Vagina (tissue), 2 donors: ENCODE data around the gene EXD3. TPM values are rescaled to one million over a fixed set of nuclear protein-coding genes. Genes with fewer than 3 reads are reported as not detected.
A peak's percentile ranks its signal among the peaks of the same experiment; 100 is the strongest.

Experiments used
- DNase-seq, 2 donors: peaks; one replicate each; pipeline ENCODE4 v3.0.0-alpha.2; 2017; ENCODE audit errors: extremely low spot score in 2 of 2
- H3K27ac ChIP-seq: fragments of 200-600 bp; sonication (generic); one replicate; pipeline ENCODE4 v1.5.1; 2019
- H3K27me3 ChIP-seq: fragments of 200-600 bp; sonication (generic); one replicate; pipeline ENCODE4 v1.5.1; 2019
- H3K36me3 ChIP-seq, 2 donors: fragments of 200-600 bp; sonication (generic); one replicate each; pipeline ENCODE4 v1.5.1; 2017 to 2019
- H3K4me1 ChIP-seq: fragments of 200-600 bp; sonication (generic); one replicate; pipeline ENCODE4 v1.5.1; 2019
- H3K4me3 ChIP-seq, 2 donors: fragments of 200-600 bp; sonication (generic); 1 replicate in 1 of 2; 2 replicates in 1 of 2; pipeline ENCODE4 v1.5.1; 2016 to 2019
- H3K9me3 ChIP-seq: fragments of 200-600 bp; sonication (generic); one replicate; pipeline ENCODE4 v1.5.1; 2019
- CTCF ChIP-seq, 3 experiments: fragments of 450-650 bp in 2 of 3; fragments of 200-600 bp in 1 of 3; sonication (generic) in 1 of 3; IDR thresholded peaks; one replicate each; pipeline ENCODE4 v1.5.1; 2017 to 2019; ENCODE audit warnings: antibody characterized with exemption in 3 of 3, mild to moderate bottlenecking in 2 of 3, moderate library complexity in 2 of 3
- POLR2A ChIP-seq, 2 donors: fragments of 450-650 bp; IDR thresholded peaks; one replicate each; pipeline ENCODE4 v1.6.1; 2017; ENCODE audit warnings: antibody characterized with exemption in 2 of 2, mild to moderate bottlenecking in 2 of 2, moderate library complexity in 2 of 2
- POLR2AphosphoS5 ChIP-seq, 2 donors: sonication (generic); formaldehyde crosslinking; IDR thresholded peaks; one replicate each; pipeline ENCODE4 v1.9.0; 2017; ENCODE audit warnings: antibody characterized with exemption in 2 of 2, mild to moderate bottlenecking in 2 of 2, low read depth in 1 of 2; ENCODE audit not compliant: insufficient read depth in 1 of 2
- intact Hi-C: fragments of 100-400 bp; cut with DNase I; formaldehyde crosslinking; loops from one replicate; pipeline ENCODE4 v1.15.1; 2023
- total RNA-seq: library from RNA; depleted of rRNA; stranded (reverse); fragments of >200 nt; gene quantifications from one replicate; pipeline ENCODE4 v1.2.3, GENCODE V29; 2016

Gene EXD3
- total RNA-seq, 1 donor from 2014 or later, result 35.6 TPM

- H3K4me3 ChIP-seq, result no peak overlapping the region
- TF ChIP-seq CTCF (IDR thresholded peaks at IDR 0.05), result no peak
- TF ChIP-seq POLR2A (IDR thresholded peaks at IDR 0.05), result no peak
- no peak for TF ChIP-seq POLR2AphosphoS5 (IDR thresholded peaks at IDR 0.05; ENCODE audit: insufficient read depth in 1 of 2, low read depth in 1 of 2)
- H3K9me3 ChIP-seq, result no peaks in the 10 kb centered on the region
- DNase-seq, result no peak
- intact Hi-C loops, result no loop called here
- no peaks in the 10 kb centered on the region for H3K27me3 ChIP-seq
- peaks cover 0 to 5% of the 10 kb centered on the region in 2 donors for H3K36me3 ChIP-seq
- H3K27ac ChIP-seq, result peak overlapping the region; percentile 62
- no peaks in the 10 kb centered on the region for H3K4me1 ChIP-seq
These were observed 32.2 kb downstream of the EXD3 start for GRCh38 chr9:137390553-137391410.

- H3K4me1 ChIP-seq, result no peaks in the 10 kb centered on the region
- intact Hi-C loops, result no loop called here
- no peaks in the 10 kb centered on the region for H3K9me3 ChIP-seq
- no peaks in the 10 kb centered on the region for H3K27me3 ChIP-seq
- no peak overlapping the region for H3K4me3 ChIP-seq
- peaks cover 0 to 5% of the 10 kb centered on the region in 2 donors for H3K36me3 ChIP-seq
- H3K27ac ChIP-seq, result no peak overlapping the region
- no peak for TF ChIP-seq POLR2A (IDR thresholded peaks at IDR 0.05)
- TF ChIP-seq POLR2AphosphoS5 (IDR thresholded peaks at IDR 0.05; ENCODE audit: insufficient read depth in 1 of 2, low read depth in 1 of 2), result no peak
- no peak for TF ChIP-seq CTCF (IDR thresholded peaks at IDR 0.05)
- no peak for DNase-seq
These were observed 33.6 kb downstream of the EXD3 start for GRCh38 chr9:137389428-137389746.

GRCh38 chr9:137388589-137389427 lies 34.2 kb downstream of the EXD3 start:
- no peaks in the 10 kb centered on the region for H3K4me1 ChIP-seq
- TF ChIP-seq POLR2AphosphoS5 (IDR thresholded peaks at IDR 0.05; ENCODE audit: insufficient read depth in 1 of 2, low read depth in 1 of 2), result no peak
- no peak for TF ChIP-seq CTCF (IDR thresholded peaks at IDR 0.05)
- TF ChIP-seq POLR2A (IDR thresholded peaks at IDR 0.05), result no peak
- no peaks in the 10 kb centered on the region for H3K27me3 ChIP-seq
- DNase-seq, result no peak
- intact Hi-C loops, result no loop called here
- no peak overlapping the region for H3K4me3 ChIP-seq
- peaks cover 0 to 5% of the 10 kb centered on the region in 2 donors for H3K36me3 ChIP-seq
- H3K9me3 ChIP-seq, result no peaks in the 10 kb centered on the region
- no peak overlapping the region for H3K27ac ChIP-seq

GRCh38 chr9:137387891-137388560 lies 34.9 kb downstream of the EXD3 start:
- no peak for DNase-seq
- intact Hi-C loops, result no loop called here
- no peaks in the 10 kb centered on the region for H3K9me3 ChIP-seq
- H3K27me3 ChIP-seq, result no peaks in the 10 kb centered on the region
- peak overlapping the region; percentile 22 for H3K27ac ChIP-seq
- no peak overlapping the region for H3K4me3 ChIP-seq
- H3K36me3 ChIP-seq, result peaks cover 0 to 5% of the 10 kb centered on the region in 2 donors
- TF ChIP-seq POLR2AphosphoS5 (IDR thresholded peaks at IDR 0.05; ENCODE audit: insufficient read depth in 1 of 2, low read depth in 1 of 2) (no peak), POLR2A (IDR thresholded peaks at IDR 0.05) (no peak), CTCF (IDR thresholded peaks at IDR 0.05) (no peak)
- no peaks in the 10 kb centered on the region for H3K4me1 ChIP-seq
